T-helper 1 cell (primary cell): Measurements from ENCODE around the gene AK2.
"Not testable (repeated sequence)": the region's sequence is repeated elsewhere in the genome, so short reads cannot be mapped to it uniquely, and the experiment has no call there.

Source experiments
- DNase-seq, 5 donors: peaks; one replicate each; pipeline ENCODE4 v3.0.0-alpha.2; 2012 to 2020

AK2 gene

DNA sequence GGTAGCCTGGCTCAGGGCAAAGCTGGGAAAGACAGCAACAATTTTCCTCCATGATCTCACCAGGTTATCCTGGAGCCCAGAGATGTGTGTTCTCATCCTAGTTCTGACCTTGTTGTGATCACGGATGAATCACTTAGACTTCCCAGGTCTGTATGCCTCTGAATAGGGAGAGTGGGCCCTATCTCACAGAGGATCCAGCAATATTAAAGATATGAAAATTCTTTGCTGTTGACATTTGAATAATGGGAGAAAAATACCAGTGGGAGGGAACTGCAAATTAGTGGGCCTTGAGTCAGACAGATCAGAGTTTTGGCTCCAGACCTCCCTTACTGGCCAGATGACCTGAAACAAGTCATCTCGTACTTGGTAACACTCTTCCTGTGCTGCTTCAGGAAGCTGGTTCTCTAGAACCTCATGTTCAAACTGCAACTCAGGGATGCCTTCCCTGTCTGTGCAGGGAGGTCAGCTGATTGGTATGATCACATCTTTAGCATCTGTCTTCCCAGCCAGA is 39.2 kb downstream of the AK2 start:
- DNase-seq = no peak

DNA sequence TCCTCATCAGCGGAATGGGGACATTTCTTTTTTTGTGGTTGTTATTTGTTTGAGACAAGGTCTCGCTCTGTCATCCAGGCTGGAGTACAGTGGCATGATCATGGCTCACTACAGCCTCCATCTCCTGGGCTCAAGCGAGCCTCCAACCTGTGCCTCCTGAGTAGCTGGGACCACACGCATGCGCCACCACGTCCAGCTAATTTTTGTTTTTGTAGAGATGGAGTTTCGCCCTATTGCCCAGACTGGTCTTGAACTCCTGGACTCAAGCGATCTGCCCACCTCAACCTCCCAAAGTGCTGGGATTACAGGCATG is 43.4 kb downstream of the AK2 start:
- DNase-seq = not testable (repeated sequence)

DNA sequence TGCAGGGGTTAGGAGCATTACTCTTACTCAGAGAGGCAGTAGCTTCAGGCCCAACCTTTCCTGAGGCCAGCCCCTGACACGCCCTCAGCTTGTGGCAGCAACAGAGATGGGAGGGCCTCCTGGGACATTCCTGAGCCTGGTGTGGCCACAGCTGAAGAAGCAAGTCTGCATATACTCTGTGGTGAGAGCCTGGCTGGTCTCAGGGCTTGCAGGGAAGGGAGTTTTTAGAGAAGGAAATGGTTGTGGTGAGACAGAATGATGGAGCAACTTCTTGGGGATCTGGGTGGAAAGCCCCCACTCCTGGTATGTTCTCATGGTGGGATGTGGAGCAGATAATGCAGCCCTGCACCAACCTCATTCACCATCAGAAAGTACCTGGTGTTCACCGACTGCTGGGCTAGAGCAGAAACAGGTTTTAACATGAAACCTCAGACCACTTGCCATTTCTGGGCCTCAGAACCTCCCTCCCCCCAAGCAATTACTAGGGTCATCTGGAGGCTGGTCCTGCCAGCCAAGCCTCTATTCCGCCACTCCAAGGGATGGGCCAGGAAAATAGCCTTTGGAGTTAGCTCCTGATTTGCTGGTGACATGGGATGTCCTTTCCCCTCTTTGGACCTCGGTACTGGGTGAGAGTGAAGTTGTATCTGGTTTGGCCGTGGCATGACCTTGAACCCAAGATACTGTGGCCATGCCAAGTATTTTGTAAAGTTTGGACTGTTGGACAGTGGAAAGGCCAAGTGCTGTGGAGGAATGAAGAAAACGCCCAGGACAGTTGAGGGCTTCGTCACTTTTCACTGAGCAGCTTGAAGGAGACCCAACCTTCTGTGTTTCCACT is 44.0 kb downstream of the AK2 start:
- DNase-seq = peak in 3 of 5 donors; percentile 23 to 74 (median 31)

DNA sequence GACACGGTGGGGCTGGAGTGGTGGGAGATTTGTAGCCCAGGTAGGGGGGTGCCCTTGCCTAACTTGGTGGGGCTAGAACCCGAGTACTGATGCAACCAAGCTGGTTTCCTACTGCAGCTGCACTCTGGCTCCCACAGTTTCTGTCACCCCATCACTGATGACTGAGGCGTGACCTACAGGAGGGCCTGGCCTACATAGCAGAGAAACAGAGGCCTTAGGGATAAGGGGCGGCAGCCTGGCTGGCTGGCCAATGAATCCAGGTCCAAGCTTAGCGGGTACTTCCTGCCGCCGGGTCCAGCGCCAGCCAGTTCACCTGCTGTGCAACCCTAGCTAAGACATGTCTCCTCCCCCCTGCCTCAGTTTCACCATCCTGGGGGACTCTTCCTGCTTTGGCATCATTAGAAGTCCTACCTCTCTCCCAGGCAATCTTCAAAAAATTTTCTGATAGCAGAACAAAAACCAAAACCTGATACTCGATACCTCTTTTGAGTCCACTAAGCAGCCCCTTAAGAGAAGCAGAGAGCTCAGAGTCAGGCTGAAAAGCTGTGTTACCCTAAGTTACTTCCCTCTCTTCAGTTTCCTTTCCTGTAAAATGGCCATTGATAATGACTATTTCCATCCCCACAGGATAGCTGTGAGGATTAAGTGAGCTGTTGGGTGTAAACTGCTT is 44.7 kb downstream of the AK2 start:
- no peak for DNase-seq

DNA sequence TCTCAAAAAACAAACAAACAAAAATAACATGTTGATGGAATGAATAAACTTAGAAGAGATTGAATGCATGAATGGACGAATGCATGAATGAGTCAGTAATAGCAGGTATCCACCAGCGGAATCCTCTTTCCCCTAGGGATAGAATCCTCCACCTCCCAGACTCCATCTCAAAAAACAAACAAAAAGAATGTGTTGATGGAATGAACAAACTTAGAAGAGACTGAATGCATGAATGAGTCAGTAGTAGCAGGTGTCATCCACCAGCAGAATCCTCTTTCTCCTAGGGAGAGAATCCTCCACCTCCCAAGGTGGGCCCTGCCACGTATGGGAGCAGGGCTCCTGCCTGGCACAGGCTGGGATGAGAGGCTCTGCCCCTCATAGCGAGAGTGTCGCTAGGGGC is 45.3 kb downstream of the AK2 start:
- no peak for DNase-seq

DNA sequence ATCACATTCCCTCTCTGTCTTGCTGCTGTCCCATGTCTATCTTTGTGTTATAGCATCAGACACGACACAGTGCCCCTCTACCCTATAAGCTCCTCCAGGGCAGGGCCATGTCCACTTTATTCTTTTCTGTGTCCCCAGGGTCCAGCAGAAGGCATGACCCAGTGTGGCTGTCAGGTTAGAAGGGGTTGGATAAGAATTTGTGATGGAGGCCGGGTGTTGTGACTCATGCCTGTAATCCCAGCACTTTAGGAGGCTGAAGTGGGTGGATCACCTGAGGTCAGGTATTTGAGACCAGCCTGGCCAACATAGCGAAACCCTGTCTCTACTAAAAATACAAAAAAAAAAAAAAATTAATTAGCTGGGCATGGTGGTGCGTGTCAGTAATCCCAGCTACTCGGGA is 45.8 kb downstream of the AK2 start:
- no peak for DNase-seq

DNA sequence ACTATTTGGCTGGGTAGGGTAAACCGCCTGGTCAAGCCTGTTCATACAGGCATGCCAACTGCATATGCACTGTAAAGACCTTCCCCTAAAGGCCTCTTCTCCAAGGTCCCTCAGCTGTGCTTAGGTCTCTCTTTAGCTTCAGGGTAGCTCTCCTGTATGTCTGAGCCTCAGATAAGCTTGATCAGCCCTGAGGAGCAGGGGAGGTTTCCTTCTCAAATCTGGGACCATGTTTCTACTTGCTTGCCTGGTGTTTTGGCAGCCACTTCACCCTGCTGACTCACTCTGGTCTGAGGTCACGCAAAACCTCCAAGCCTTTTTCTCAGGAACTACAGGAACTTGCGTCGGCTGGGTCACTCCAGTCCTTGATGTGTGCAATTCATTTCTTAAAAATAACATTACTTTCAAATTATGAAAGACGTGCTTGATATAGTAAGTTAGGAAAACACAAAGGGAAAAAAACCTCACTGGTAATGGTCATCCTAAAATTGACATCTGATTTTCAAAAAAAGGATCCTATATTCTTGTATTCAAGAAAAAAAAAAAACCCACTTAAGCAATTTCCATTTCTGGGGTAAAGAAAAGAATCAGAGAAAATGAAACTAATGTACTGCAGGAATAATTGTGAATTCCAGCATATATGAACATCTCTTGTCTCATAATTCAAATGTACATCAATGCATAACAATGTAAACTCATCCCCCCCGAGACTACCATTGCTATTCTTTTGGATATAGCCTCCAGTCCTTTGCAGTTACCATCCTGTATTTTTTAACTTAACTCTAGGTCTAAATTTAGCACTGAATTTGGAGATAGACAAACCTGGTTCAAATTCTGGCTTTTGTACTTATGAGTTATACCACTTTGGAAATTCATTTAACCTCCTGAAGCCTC is 47.3 kb downstream of the AK2 start:
- DNase-seq = peak in 1 of 5 donors; percentile 70

DNA sequence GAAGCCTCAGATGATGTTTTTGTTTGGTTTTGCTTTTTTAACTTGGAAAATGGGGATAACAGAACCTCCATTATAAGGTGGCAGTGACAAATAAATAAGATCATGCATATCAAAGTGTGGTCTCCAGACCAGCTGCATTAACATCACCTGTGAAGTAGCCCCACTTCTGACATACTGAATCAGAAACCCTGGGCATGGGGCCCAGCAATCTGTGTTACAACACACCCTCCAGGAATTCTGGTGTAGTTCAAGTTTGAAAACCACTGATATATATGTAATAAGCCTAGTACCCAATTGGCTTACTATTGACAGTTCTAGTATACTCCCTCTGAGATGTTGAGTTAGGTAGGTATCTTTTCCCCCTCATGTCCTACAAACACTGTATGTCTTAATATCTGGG is 48.0 kb downstream of the AK2 start:
- no peak for DNase-seq

DNA sequence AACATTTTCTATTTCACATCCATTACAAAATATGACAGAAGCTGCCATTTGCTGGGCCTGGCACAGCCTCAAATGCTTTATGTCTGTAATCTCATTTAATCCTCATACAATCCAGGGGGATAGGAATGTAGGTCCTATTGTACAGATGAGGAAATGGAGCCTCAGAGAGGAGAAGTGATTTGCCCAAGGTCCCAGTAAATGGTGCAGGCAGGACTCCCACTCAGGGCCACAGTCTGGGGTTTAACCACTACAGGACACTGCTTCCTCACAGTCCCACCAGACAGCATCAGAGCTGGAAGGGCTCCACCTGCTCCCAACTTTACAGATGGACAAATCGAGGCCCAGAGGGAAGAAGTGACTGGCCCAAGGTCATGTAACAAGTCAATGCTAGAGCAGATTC is 51.5 kb downstream of the AK2 start:
- no peak for DNase-seq

DNA sequence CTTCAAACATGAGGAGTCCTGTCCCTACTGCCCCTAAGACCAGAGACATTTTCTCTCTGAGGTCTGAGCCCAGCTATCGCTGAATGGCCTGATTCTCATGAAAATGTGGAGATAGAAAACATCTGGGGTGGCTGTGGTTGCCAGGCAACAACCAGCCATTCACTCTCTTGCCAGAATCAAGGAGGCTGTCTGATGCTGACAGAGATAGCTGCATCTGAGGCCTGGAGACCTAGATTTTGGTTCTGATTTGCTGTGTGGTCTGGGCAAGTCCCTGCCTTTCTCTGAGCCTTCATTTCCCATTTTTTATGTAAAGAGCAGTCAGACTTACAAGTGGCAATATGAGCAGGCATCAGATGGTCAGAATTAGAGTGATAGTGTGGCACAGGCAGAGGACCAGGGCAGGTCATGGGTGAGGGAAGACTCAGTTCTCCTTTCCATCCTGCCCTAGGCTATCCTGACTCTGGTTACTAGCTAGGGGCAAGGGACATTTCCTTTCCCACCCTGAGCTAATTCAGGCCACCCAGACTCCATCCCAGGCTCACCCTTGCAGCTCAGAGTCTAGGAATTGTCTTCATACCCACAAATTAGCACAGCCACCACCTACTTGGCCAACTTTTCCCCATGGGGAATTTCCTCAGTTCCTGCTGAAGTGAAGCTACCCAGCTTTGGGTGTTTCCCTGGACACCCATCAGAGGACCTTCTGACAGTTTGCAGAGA is 52.1 kb downstream of the AK2 start:
- peak in 4 of 5 donors; percentile 19 to 60 (median 48) for DNase-seq

DNA sequence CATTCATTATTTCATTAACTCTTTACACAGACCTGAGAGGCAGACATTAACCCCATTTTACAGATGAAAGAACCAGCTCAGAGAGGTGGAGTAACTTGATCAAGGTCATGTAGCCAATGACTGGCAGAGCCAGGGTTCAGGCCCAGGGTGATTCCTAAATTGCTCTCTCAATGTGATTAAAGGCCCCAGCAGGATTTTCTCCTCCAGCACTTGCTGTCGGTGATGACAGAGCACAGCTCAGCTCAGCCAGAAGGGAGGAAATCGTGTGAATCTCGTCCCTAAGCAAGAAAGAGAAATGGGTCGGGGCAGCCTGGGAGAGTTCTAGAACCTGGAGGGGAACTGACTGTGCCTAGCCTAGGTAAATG is 52.6 kb downstream of the AK2 start:
- DNase-seq = no peak

DNA sequence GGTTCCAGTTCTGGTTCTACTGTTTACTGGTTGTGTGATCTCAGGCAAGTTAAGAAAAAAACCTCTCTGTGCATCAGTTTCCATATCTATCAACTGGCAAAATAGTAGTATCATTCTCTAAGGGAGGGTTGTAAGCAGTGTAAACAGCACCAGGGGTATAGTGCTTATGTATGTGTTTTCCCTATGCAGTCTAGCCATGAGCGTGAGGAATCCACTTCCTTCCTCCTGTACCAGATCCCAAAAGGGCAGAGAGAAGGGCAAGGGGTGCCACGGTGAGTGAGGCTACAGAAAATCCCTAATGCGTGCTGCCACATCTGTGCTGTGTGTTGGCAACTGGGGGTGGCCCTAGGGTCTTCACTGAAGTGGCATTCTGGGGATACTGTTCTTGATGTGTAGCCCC is 53.7 kb downstream of the AK2 start:
- no peak for DNase-seq

DNA sequence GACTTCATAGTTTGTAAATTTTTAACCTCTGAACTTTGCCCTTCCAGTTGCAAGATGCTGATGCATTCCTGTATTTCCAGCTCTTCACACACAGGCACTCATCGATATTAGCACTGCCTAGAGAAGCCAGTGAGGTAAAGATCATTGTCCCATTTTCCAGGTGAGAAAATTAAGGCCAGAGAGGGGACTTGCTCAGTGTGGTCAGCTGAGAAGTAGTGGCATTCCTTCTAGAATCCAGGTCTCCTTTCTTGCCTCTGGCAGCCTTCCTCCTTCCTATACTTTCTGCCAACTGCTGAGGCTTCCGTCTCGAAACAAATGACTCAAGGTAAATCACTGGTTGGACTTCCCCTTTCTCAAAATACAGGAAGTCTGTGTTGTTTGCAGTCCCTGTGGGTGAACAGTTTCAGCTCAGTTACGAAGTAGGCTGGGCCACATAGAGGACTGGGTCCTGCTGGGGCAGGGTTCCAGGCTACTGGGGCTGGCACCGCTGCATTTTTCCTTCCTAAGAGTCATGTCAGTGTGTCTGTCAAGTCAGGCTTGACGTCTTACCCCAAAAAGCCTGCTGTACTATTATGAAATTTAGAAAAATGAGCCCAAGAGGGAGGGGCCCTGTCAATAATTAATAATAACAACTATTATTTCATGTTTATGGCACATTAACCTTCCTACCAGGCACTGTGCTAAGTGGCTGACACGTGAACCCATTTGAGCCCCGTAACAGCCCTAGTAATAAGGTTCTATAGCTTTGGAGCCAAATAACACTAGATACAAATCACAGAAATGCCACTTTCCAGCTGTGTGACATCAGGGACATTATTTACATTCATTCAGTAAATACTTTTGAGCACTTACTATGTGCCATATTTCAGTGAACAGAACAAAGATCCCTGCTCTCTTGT is 55.4 kb downstream of the AK2 start:
- peak in 4 of 5 donors; percentile 38 to 90 (median 46) for DNase-seq

DNA sequence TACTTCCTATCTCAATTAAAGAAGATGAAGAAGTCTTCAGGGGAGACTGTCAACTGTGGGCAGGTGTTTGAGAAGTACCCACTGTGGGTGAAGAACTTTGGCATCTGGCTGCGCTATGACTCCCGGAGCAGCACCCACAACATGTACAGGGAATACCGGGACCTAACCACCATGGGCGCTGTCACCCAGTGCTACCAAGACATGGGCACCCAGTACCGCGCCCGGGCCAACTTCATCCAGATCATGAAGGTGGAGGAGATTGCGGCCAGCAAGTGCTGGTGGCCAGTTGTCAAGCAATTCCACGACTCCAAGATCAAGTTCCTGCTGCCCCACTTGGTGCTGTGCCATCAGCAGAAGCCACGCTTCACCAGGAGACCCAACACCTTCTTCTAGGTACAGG is 56.6 kb downstream of the AK2 start:
- no peak for DNase-seq

DNA sequence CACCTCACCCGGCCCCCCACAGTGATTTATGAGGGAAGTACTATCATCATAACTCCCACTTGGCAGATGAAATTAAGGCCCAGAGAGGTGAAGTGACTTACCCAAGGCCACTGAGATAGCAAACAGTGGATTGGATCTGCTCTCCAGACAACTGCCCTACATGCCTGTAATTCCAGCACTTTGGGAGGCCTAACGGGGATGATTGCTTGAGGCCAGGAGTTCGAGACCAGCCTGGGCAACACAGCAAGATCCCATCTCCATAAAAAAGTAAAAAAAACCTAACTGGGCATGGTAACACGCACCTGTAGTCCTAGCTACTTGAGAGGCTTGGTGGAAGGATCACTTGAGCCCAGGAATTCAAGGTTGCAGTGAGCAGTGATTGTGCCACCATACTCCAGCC is 57.8 kb downstream of the AK2 start:
- DNase-seq = no peak

DNA sequence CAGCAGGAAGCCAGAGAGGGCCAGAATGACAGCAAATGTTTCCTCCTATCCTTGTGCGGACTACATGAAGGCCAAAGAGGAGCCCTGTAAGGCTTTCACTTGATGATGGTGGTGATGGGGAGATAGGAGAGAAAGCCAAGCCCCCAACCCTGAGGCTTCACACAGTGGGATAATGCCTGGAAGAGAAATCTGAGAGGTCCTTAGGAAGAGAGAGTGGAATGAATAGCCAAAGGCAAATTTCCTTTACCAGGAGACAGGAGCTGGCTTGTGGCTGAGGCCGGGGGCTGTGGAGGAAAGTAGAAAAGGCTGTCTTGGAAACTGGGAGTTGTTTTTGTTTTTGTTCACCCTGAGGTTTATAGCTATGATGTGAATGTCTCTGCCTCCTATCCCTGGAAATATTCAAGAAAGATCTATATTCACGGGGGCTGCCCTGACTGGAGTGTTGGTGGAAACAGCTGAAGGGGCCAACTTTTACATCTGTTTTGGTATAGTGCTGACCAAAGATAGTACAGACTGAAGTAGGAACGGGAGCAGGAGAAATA is 59.1 kb downstream of the AK2 start:
- no peak for DNase-seq

DNA sequence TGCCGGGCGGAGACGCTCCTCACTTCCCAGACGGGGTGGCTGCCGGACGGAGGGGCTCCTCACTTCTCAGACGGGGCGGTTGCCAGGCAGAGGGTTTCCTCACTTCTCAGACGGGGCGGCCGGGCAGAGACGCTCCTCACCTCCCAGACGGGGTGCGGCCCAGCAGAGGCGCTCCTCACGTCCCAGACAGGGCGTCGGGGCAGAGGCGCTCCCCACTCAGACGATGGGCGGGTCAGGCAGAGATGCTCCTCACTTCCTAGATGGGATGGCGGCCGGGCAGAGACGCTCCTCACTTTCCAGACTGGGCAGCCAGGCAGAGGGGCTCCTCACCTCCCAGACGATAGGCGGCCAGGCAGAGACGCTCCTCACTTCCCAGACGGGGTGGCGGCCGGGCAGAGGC is 61.6 kb downstream of the AK2 start:
- not testable (repeated sequence) for DNase-seq

DNA sequence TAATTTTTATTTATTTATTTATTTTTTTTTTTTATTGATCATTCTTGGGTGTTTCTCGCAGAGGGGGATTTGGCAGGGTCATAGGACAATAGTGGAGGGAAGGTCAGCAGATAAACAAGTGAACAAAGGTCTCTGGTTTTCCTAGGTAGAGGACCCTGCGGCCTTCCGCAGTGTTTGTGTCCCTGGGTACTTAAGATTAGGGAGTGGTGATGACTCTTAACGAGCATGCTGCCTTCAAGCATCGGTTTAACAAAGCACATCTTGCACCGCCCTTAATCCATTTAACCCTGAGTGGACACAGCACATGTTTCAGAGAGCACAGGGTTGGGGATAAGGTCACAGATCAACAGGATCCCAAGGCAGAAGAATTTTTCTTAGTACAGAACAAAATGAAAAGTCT is 63.2 kb downstream of the AK2 start:
- not testable (repeated sequence) for DNase-seq

DNA sequence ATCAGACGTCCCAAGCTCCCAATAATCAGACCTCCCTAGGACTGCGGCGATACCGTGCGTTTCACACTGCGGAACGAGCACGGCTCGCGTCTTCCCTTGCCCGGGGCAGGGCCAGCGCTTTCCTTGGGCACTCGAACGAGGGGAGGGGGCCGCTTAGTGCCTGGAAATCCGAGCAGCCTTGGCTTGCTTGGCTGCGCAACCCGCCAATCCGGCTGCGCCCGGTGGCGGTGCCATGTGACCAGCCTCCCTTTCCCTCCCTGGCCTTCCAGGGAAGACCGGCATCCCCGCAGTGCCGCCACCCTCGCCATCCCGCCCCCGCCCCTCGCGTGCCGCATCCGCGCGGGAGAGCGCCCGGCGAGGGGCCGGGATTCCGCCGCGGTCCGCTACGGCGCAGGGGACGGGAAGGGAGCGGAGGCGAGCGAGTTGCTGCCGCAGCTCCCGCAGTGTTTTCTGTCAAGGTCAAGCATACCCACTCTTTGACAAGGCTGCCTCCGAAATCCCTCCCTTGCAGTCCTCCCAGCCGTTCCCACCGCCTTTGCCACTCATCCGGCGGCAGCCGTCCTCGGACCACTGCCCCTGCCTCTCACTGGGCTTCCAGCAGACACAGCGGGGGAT is 63.8 kb downstream of the AK2 start:
- DNase-seq = no peak

DNA sequence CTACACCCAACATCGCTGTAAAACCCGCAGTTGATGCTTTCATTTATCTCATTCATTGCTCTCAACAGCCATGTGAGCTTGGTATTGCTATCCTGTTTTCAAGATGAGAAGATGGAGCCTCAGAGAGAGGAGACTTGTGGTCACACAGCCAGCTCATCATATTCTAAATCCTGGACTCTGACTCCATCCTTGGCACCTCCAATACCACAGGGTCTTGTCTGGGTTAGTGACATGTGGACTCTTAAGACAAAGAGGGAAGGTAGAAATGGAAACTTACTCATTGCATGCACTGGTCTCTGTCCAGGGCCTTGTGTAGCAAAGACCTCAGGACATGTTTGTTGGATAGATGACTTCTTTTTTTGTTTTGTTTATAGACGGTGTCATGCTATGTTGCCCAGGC is 65.1 kb downstream of the AK2 start:
- no peak for DNase-seq

DNA sequence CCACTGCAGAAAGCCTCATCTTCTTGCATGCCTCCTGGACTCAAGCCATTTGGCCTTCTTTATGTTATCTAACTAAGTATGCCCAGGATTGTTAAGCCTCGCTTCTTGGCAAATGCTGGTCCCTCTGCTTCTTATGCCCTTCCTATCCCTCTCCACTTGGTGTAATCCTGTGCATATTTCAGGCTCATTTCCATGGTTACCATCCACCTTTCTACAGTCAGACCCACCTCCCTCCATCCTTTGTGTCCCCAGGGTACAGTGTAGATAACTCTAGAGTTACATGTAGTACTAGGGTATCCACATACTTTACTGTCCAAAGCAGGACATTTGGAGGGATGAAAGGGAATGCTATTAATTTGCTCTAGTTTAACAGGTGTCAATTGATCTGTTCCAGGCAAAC is 65.5 kb downstream of the AK2 start:
- no peak for DNase-seq
